ENCODE data around the gene NACAD. TPM values are rescaled to one million over a fixed set of nuclear protein-coding genes. Genes with fewer than 3 reads are reported as not detected.

Gene NACAD
- total RNA-seq, 1 donor = 3.6 TPM

DNA sequence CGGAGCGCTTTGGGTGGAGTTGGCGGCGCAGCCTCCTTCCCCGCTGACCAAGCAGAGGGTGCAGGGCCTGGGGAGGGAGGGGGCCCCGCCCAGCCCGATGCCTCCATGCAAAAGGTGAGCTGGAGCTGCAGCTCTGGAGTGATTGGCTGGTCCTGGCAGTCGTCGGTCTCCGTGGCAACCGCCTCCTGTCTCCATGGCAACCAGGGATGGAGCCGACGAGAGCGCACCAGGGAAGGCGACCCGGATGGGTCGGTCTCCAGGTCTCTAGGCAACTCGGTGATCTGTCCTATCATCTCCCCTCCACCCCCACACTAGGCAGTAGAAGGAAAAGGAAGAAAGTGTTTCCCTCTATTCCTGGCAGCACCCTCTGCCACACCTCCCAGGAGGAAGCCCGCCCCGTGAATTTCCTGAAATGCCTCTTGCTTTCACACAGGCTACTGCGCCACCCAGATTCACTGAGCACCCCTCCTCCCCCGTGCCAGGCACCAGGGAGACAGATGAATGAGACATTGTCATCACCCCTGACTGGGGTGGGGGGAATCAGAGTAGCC is 647 bp upstream of the NACAD start:
- H3K4me3 ChIP-seq (ENCODE audit: low read depth, low read length) = peak overlapping the region; percentile 70
- TF ChIP-seq, protein P1, sequence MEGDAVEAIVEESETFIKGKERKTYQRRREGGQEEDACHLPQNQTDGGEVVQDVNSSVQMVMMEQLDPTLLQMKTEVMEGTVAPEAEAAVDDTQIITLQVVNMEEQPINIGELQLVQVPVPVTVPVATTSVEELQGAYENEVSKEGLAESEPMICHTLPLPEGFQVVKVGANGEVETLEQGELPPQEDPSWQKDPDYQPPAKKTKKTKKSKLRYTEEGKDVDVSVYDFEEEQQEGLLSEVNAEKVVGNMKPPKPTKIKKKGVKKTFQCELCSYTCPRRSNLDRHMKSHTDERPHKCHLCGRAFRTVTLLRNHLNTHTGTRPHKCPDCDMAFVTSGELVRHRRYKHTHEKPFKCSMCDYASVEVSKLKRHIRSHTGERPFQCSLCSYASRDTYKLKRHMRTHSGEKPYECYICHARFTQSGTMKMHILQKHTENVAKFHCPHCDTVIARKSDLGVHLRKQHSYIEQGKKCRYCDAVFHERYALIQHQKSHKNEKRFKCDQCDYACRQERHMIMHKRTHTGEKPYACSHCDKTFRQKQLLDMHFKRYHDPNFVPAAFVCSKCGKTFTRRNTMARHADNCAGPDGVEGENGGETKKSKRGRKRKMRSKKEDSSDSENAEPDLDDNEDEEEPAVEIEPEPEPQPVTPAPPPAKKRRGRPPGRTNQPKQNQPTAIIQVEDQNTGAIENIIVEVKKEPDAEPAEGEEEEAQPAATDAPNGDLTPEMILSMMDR (IDR thresholded peaks at IDR 0.05; ENCODE audit: insufficient read depth, low read length) = no peak
- DNase-seq (ENCODE audit: low read depth) = peak; percentile 47

DNA sequence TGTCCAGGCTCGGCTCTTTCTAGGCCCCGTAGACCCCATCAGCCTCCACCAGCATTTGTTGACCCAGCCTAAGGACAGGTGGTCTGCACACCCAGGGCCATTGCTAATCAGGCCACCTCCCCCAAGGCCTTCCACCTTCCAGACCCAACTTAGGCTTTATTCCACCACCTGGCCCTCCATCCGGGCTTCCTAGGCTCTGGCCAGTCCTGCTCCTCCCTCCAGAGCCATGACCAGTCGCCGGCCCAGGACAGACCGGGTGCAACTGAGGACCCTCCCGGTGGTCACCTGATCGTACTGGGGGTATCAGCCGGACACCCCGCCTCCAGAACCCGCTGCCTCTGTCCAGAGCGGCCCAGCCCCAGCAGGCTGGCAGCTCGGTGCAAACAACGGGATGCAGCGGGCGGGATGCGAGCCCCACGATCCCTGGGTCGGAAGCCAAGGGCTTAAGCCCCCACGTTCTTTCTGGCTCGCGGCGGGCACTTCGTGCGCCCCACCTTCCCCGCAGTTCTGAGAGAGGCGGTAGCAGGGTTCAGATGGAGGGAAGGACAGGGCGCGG is 545 bp downstream of the NACAD start:
- no peak for DNase-seq (ENCODE audit: low read depth)
- H3K4me3 ChIP-seq (ENCODE audit: low read depth, low read length) = peak overlapping the region; percentile 70

DNA sequence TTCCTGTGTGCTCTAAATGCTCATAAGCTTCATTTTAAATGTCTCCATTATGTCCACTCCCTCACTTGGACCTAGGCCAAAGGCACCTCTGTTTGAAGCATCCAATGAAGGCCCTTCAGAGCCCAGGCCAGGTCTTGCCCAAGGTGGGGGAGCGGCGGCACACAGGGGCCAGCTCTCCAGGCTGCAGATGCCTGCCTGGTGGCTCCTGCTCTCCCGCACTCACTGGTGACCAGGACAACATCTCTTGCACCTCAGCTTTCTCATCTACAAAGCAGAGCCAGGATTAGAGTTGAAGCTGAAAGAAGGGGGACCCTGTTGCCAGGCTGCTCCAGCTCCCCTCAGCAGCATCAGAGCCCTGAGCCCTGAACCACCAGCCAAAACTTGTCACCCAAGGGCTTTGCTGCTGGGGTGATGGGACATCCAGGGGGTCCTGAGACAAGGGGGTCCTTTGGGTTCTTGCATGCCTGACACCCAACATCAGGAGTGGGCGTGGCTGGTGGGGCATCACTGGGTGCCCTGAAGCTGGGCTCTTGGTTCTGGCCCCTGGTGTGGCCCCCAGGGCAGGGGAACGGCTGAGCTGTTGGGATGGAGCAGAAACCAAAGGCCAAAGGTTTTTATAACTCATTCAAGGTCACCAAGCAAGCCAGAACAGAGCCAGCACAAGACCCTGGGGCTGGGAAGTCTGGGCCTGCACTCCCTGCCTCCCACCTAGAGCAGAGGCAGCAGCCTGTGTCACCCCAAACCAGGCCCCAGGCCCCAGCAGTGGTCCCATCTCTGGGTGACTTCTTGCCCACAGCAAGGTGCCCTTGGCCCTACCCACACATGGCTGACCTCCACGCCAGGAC is 1.2 kb downstream of the NACAD start:
- TF ChIP-seq, protein P1 (IDR thresholded peaks at IDR 0.05; ENCODE audit: insufficient read depth, low read length) = no peak
- H3K4me3 ChIP-seq (ENCODE audit: low read depth, low read length) = peak overlapping the region; percentile 70
- DNase-seq (ENCODE audit: low read depth) = no peak

More for the DNA sequence above, 545 bp downstream of the NACAD start:
- TF ChIP-seq, protein P1 (IDR thresholded peaks at IDR 0.05; ENCODE audit: insufficient read depth, low read length) = no peak

DNA sequence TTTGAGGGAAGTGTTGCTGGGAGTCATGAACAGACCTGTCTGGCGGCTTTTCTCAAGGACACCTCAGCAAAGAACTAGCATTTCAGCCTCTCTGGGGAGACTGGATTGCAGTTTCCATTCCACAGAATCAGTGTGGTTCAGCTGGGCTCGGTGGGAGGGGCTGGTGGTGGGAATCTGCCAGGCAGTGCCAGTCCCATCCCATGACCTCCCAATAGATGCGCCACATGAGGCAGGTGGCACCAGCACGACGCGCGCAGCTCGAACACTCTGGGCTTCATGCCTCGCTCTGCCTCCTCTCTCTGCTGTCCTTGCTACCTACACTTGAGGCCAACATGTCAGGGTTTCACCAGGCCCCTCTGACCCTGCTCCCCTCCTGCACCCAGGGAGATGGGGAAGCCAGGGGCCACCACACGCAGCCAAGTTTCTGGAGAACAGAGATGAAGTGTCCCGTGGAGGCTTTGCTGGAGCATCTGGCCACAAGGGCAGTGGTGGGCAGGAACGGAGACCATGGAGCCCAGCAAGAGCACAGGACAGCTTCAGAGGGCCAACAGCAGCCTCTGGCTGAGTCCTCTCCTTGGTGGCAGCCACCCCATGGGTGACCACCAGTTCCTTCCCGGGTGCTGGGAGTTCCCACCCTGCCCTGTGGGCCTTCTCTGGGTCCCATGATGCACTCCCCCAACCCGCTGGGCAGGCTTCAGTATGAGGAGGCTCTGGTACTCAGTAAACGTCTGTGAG is 2.3 kb downstream of the NACAD start:
- no peak overlapping the region for H3K4me3 ChIP-seq (ENCODE audit: low read depth, low read length)
- TF ChIP-seq, protein P1 (IDR thresholded peaks at IDR 0.05; ENCODE audit: insufficient read depth, low read length) = no peak
- no peak for DNase-seq (ENCODE audit: low read depth)

- TF ChIP-seq, protein P1 (IDR thresholded peaks at IDR 0.05; ENCODE audit: insufficient read depth, low read length) = no peak
- no peak for DNase-seq (ENCODE audit: low read depth)
- H3K4me3 ChIP-seq (ENCODE audit: low read depth, low read length) = no peak overlapping the region
These were observed 3.1 kb downstream of the NACAD start for GRCh38 chr7:45085619-45086200.

- H3K4me3 ChIP-seq (ENCODE audit: low read depth, low read length) = no peak overlapping the region
- no peak for DNase-seq (ENCODE audit: low read depth)
- TF ChIP-seq, protein P1 (IDR thresholded peaks at IDR 0.05; ENCODE audit: insufficient read depth, low read length) = no peak
These were observed 3.7 kb downstream of the NACAD start for GRCh38 chr7:45084901-45085618.
